IPS-20b (cell line): ENCODE data around the gene SEMA4D.

Source experiments
- H3K27ac ChIP-seq: one replicate; pipeline ENCODE4 v1.5.1; 2013; ENCODE audit warnings: low read length
- H3K27me3 ChIP-seq: 2 replicates; pipeline ENCODE4 v1.6.1; 2013; ENCODE audit warnings: mild to moderate bottlenecking, low read length, inconsistent platforms; ENCODE audit not compliant: insufficient read depth
- H3K36me3 ChIP-seq: 2 replicates; pipeline ENCODE4 v1.6.1; 2013; ENCODE audit warnings: low read depth, mild to moderate bottlenecking, inconsistent platforms, low read length, moderate library complexity; ENCODE audit not compliant: insufficient read depth
- H3K4me1 ChIP-seq: 2 replicates; pipeline ENCODE4 v1.6.1; 2013; ENCODE audit warnings: mild to moderate bottlenecking, control low read depth, inconsistent platforms, low read length, moderate library complexity; ENCODE audit not compliant: insufficient read depth
- H3K4me3 ChIP-seq: 2 replicates; pipeline ENCODE4 v1.5.1; 2013; ENCODE audit warnings: mild to moderate bottlenecking, low read length, inconsistent platforms
- H3K9ac ChIP-seq: 2 replicates; pipeline ENCODE4 v1.6.1; 2013; ENCODE audit warnings: low read depth, mild to moderate bottlenecking, inconsistent platforms, low read length, moderate library complexity
- H3K9me3 ChIP-seq: 2 replicates; pipeline ENCODE4 v1.6.1; 2013; ENCODE audit warnings: mild to moderate bottlenecking, low read depth, low read length, inconsistent platforms; ENCODE audit not compliant: insufficient read depth

Gene SEMA4D

GRCh38 chr9:89528131-89528530, 30.2 kb upstream of the SEMA4D start:
- Histone ChIP-seq H3K27ac (no peak overlapping the region), H3K9ac (no peak overlapping the region), H3K9me3 (peaks cover 2% of the 10 kb centered on the region; the same call in 1 of the 2 replicates), H3K4me3 (no peak overlapping the region), H3K27me3 (no peaks in the 10 kb centered on the region), H3K36me3 (no peaks in the 10 kb centered on the region), H3K4me1 (no peaks in the 10 kb centered on the region)

DNA sequence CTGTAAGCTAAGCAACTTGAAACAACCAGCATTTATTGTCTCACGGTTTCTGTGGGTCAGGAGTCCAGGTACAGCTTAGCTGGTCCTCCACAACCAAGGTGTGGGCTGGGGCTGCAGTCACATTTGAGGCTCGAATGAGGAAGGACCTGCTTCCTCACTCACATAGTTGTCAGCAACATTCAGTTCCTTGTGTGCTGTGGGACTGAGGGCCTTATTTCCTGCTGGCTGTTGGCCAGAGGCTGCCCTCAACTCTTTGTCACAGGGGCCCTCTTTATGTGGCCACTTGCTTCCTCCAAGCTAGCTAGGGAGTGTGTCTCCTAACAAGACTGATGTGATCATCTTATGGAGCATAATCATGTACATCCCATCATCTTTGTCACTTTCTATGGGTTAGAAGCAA, 29.2 kb upstream of the SEMA4D start:
- Histone ChIP-seq H3K27me3 (no peaks in the 10 kb centered on the region), H3K4me1 (no peaks in the 10 kb centered on the region), H3K36me3 (no peaks in the 10 kb centered on the region), H3K9ac (no peak overlapping the region), H3K9me3 (peaks cover 2% of the 10 kb centered on the region; the same call in 1 of the 2 replicates), H3K27ac (no peak overlapping the region), H3K4me3 (no peak overlapping the region)

DNA sequence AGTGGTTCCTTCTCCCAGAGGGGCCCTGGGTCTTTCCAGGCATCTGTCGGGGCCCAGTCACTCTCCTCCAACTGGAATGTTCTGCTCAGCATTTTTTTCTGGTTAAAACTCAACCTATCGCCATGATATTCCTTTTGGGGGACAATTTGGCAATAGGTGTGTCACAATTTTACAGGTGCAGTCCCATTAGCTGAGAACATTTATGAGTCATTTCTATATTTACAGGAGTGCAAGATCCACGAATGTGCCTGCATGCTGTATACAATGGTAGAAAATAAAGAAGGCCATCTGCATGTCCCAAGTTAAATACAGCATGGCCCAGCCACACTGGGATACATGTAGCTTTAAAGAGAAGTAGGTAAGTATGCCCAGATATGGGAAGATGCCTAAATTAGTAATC, 28.8 kb upstream of the SEMA4D start:
- Histone ChIP-seq H3K9me3 (peaks cover 2% of the 10 kb centered on the region; the same call in 1 of the 2 replicates), H3K36me3 (no peaks in the 10 kb centered on the region), H3K4me3 (no peak overlapping the region), H3K27ac (no peak overlapping the region), H3K9ac (no peak overlapping the region), H3K4me1 (no peaks in the 10 kb centered on the region), H3K27me3 (no peaks in the 10 kb centered on the region)

GRCh38 chr9:89525446-89526374, 27.8 kb upstream of the SEMA4D start:
- Histone ChIP-seq H3K4me3 (no peak overlapping the region), H3K27me3 (no peaks in the 10 kb centered on the region), H3K4me1 (no peaks in the 10 kb centered on the region), H3K9ac (no peak overlapping the region), H3K27ac (no peak overlapping the region), H3K9me3 (0 out of 2 replicates have a peak, but pooled peaks cover under 1% of the 10 kb centered on the region), H3K36me3 (no peaks in the 10 kb centered on the region)

DNA sequence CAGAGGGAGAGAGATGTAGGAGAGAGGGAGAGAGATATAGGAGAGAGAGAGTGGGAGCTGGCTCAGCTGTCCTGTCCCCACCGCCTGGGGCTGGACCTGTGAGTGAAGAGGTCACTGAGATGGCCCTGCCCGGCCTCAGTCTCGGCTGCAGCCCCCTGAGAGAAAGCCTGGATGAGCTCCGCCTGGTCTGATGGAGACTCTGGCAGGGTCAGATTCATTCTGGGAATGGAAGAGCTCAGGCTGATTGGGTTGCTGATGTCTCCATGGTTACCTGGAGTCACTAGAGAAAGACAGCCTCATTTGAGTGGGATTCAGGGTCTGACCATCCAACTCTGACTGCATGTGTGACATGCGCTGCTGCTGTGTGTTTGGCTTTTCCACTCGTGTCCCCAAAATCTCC, 27.1 kb upstream of the SEMA4D start:
- H3K36me3 ChIP-seq: no peaks in the 10 kb centered on the region
- no peaks in the 10 kb centered on the region for H3K27me3 ChIP-seq
- H3K27ac ChIP-seq: no peak overlapping the region
- H3K9me3 ChIP-seq: no peaks in the 10 kb centered on the region
- no peaks in the 10 kb centered on the region for H3K4me1 ChIP-seq
- H3K4me3 ChIP-seq: no peak overlapping the region
- H3K9ac ChIP-seq: no peak overlapping the region

DNA sequence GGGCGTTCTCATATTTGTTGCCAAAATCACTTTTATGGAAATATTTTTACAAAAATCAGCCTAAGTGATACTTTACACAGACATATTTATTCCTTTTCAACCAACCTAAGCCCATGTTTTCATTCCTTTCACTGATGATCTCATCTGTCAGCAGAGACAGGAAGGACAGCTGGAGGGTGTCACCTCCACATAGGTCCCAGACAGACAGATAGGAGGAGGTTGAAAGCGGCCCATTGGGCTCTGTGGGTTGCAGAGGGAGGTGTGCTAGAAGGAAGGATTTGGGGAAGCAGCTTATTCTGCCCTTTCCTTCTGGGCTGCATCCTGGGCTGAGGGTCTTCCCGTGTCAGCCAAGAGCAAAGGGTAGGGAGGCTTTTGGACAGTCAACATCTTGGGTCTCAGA, 26.0 kb upstream of the SEMA4D start:
- no peaks in the 10 kb centered on the region for H3K36me3 ChIP-seq
- no peaks in the 10 kb centered on the region for H3K27me3 ChIP-seq
- H3K4me3 ChIP-seq: no peak overlapping the region
- no peak overlapping the region for H3K27ac ChIP-seq
- H3K9me3 ChIP-seq: no peaks in the 10 kb centered on the region
- no peaks in the 10 kb centered on the region for H3K4me1 ChIP-seq
- no peak overlapping the region for H3K9ac ChIP-seq

GRCh38 chr9:89522959-89523285, 25.0 kb upstream of the SEMA4D start:
- Histone ChIP-seq H3K9ac (no peak overlapping the region), H3K4me3 (no peak overlapping the region), H3K36me3 (no peaks in the 10 kb centered on the region), H3K27ac (no peak overlapping the region), H3K4me1 (no peaks in the 10 kb centered on the region), H3K27me3 (no peaks in the 10 kb centered on the region), H3K9me3 (no peaks in the 10 kb centered on the region)

- H3K4me1 ChIP-seq: no peaks in the 10 kb centered on the region
- no peaks in the 10 kb centered on the region for H3K36me3 ChIP-seq
- H3K9ac ChIP-seq: no peak overlapping the region
- H3K9me3 ChIP-seq: no peaks in the 10 kb centered on the region
- no peak overlapping the region for H3K4me3 ChIP-seq
- no peaks in the 10 kb centered on the region for H3K27me3 ChIP-seq
- H3K27ac ChIP-seq: no peak overlapping the region
These were observed 24.5 kb upstream of the SEMA4D start for GRCh38 chr9:89522261-89522958.

- H3K27ac ChIP-seq: no peak overlapping the region
- no peaks in the 10 kb centered on the region for H3K36me3 ChIP-seq
- H3K9me3 ChIP-seq: no peaks in the 10 kb centered on the region
- no peak overlapping the region for H3K4me3 ChIP-seq
- no peak overlapping the region for H3K9ac ChIP-seq
- no peaks in the 10 kb centered on the region for H3K4me1 ChIP-seq
- H3K27me3 ChIP-seq: no peaks in the 10 kb centered on the region
These were observed 21.5 kb upstream of the SEMA4D start for GRCh38 chr9:89519366-89519805.

GRCh38 chr9:89518466-89519365, 20.8 kb upstream of the SEMA4D start:
- no peak overlapping the region for H3K27ac ChIP-seq
- no peaks in the 10 kb centered on the region for H3K4me1 ChIP-seq

GRCh38 chr9:89515416-89515815, 17.5 kb upstream of the SEMA4D start:
- Histone ChIP-seq H3K9me3 (no peaks in the 10 kb centered on the region), H3K4me1 (no peaks in the 10 kb centered on the region)

More at GRCh38 chr9:89518466-89519365, 20.8 kb upstream of the SEMA4D start:
- Histone ChIP-seq H3K36me3 (no peaks in the 10 kb centered on the region), H3K27me3 (no peaks in the 10 kb centered on the region), H3K4me3 (no peak overlapping the region), H3K9me3 (no peaks in the 10 kb centered on the region), H3K9ac (no peak overlapping the region)

More at GRCh38 chr9:89515416-89515815, 17.5 kb upstream of the SEMA4D start:
- no peak overlapping the region for H3K4me3 ChIP-seq
- no peaks in the 10 kb centered on the region for H3K36me3 ChIP-seq
- no peak overlapping the region for H3K9ac ChIP-seq
- H3K27me3 ChIP-seq: no peaks in the 10 kb centered on the region
- no peak overlapping the region for H3K27ac ChIP-seq
